Left renal cortex interstitium (tissue), 4 donors: Measurements from ENCODE around the gene MACC1. TPM values are rescaled to one million over a fixed set of nuclear protein-coding genes. Genes with fewer than 3 reads are reported as not detected.

Experiments
- DNase-seq, 4 donors: peaks; one replicate each; pipeline ENCODE4 v3.0.0-alpha.2; 2013; ENCODE audit warnings: low read depth in 4 of 4, low spot score in 2 of 4, missing footprints in 1 of 4
- polyA plus RNA-seq, 4 donors: library from polyadenylated mRNA; unstranded; fragments of 120-200 nt; gene quantifications; one replicate each; pipeline ENCODE4 v1.2.1, GENCODE V29; 2013; ENCODE audit not compliant: insufficient read length in 4 of 4

MACC1 gene
- polyA plus RNA-seq, 4 donors = 9.6 to 11.1 (median 10.9) TPM

- no peak for DNase-seq
Observed at GRCh38 chr7:20089431-20089830, 127.8 kb downstream of the MACC1 start.

GRCh38 chr7:20085086-20085485 is 132.1 kb downstream of the MACC1 start:
- no peak for DNase-seq

Other genes starting within 250 kb of the MACC1 start
- gene ITGB8, start 113.5 kb upstream of the MACC1 start, polyA plus RNA-seq = 10 to 100 TPM; 37.0 to 60.1 (median 39.1) TPM